ENCODE results near the gene AUTS2. TPM values are rescaled to one million over a fixed set of nuclear protein-coding genes. Genes with fewer than 3 reads are reported as not detected.

Gene AUTS2
- total RNA-seq, 1 donor from 2014 or later, result 5.2 TPM

- intact Hi-C loops (cut with DNase I), result no loop called here
- DNase-seq, result no peak
- no peak for ATAC-seq (ENCODE audit: poor library complexity)
Measured at GRCh38 chr7:70489813-70490212, 891.5 kb downstream of the AUTS2 start.

GRCh38 chr7:70492625-70493024 is 894.4 kb downstream of the AUTS2 start:
- intact Hi-C loops (cut with DNase I), result no loop called here
- DNase-seq, result no peak
- no peak for ATAC-seq (ENCODE audit: poor library complexity)

GRCh38 chr7:70494225-70495032 is 896.2 kb downstream of the AUTS2 start:
- ATAC-seq (ENCODE audit: poor library complexity) (no peak), DNase-seq (no peak)
- intact Hi-C loops (cut with DNase I), result no loop called here

- DNase-seq, result no peak
- intact Hi-C loops (cut with DNase I), result no loop called here
- no peak for ATAC-seq (ENCODE audit: poor library complexity)
Measured at GRCh38 chr7:70495033-70495376, 896.7 kb downstream of the AUTS2 start.

- DNase-seq (no peak), ATAC-seq (ENCODE audit: poor library complexity) (no peak)
- intact Hi-C loops (cut with DNase I), result no loop called here
Measured at GRCh38 chr7:70497793-70498192, 899.5 kb downstream of the AUTS2 start.

- no peak for DNase-seq
- intact Hi-C loops (cut with DNase I), result no loop called here
- no peak for ATAC-seq (ENCODE audit: poor library complexity)
Measured at GRCh38 chr7:70498232-70498992, 900.1 kb downstream of the AUTS2 start.

- DNase-seq, result no peak
- ATAC-seq (ENCODE audit: poor library complexity), result no peak
- intact Hi-C loops (cut with DNase I), result no loop called here
Measured at GRCh38 chr7:70500261-70500660, 902.0 kb downstream of the AUTS2 start.

- ATAC-seq (ENCODE audit: poor library complexity), result no peak
- intact Hi-C loops (cut with DNase I), result no loop called here
- DNase-seq, result no peak
Measured at GRCh38 chr7:70502117-70502863, 904.0 kb downstream of the AUTS2 start.

- intact Hi-C loops (cut with DNase I), result no loop called here
- ATAC-seq (ENCODE audit: poor library complexity) (no peak), DNase-seq (no peak)
Measured at GRCh38 chr7:70504254-70504653, 906.0 kb downstream of the AUTS2 start.

- intact Hi-C loops (cut with DNase I), result no loop called here
- ATAC-seq (ENCODE audit: poor library complexity) (no peak), DNase-seq (no peak)
Measured at GRCh38 chr7:70505468-70505867, 907.2 kb downstream of the AUTS2 start.

- no peak for DNase-seq
- intact Hi-C loops (cut with DNase I), result no loop called here
- no peak for ATAC-seq (ENCODE audit: poor library complexity)
Measured at GRCh38 chr7:70505886-70506285, 907.6 kb downstream of the AUTS2 start.

- no peak for ATAC-seq (ENCODE audit: poor library complexity)
- intact Hi-C loops (cut with DNase I), result no loop called here
- DNase-seq, result no peak
Measured at GRCh38 chr7:70506434-70506833, 908.2 kb downstream of the AUTS2 start.

- no peak for ATAC-seq (ENCODE audit: poor library complexity)
- no peak for DNase-seq
- intact Hi-C loops (cut with DNase I), result no loop called here
Measured at GRCh38 chr7:70512144-70512543, 913.9 kb downstream of the AUTS2 start.

GRCh38 chr7:70512761-70513160 is 914.5 kb downstream of the AUTS2 start:
- intact Hi-C loops (cut with DNase I), result no loop called here
- ATAC-seq (ENCODE audit: poor library complexity) (no peak), DNase-seq (no peak)

GRCh38 chr7:70520611-70521010 is 922.3 kb downstream of the AUTS2 start:
- intact Hi-C loops (cut with DNase I), result no loop called here
- no peak for DNase-seq

GRCh38 chr7:70523249-70523988 is 925.1 kb downstream of the AUTS2 start:
- no peak for ATAC-seq (ENCODE audit: poor library complexity)
- intact Hi-C loops (cut with DNase I), result no loop called here
- DNase-seq, result no peak

More at GRCh38 chr7:70520611-70521010, 922.3 kb downstream of the AUTS2 start:
- ATAC-seq (ENCODE audit: poor library complexity), result no peak

- intact Hi-C loops (cut with DNase I), result no loop called here
- ATAC-seq (ENCODE audit: poor library complexity) (no peak), DNase-seq (no peak)
Measured at GRCh38 chr7:70523989-70524351, 925.7 kb downstream of the AUTS2 start.

GRCh38 chr7:70525991-70526390 is 927.7 kb downstream of the AUTS2 start:
- intact Hi-C loops (cut with DNase I), result no loop called here
- ATAC-seq (ENCODE audit: poor library complexity) (no peak), DNase-seq (no peak)

GRCh38 chr7:70527520-70528115 is 929.3 kb downstream of the AUTS2 start:
- ATAC-seq (ENCODE audit: poor library complexity), result no peak
- DNase-seq, result no peak
- intact Hi-C loops (cut with DNase I), result no loop called here
